ENCODE measurements around the gene TMEFF2.

TMEFF2 gene, protein sequence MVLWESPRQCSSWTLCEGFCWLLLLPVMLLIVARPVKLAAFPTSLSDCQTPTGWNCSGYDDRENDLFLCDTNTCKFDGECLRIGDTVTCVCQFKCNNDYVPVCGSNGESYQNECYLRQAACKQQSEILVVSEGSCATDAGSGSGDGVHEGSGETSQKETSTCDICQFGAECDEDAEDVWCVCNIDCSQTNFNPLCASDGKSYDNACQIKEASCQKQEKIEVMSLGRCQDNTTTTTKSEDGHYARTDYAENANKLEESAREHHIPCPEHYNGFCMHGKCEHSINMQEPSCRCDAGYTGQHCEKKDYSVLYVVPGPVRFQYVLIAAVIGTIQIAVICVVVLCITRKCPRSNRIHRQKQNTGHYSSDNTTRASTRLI

DNA sequence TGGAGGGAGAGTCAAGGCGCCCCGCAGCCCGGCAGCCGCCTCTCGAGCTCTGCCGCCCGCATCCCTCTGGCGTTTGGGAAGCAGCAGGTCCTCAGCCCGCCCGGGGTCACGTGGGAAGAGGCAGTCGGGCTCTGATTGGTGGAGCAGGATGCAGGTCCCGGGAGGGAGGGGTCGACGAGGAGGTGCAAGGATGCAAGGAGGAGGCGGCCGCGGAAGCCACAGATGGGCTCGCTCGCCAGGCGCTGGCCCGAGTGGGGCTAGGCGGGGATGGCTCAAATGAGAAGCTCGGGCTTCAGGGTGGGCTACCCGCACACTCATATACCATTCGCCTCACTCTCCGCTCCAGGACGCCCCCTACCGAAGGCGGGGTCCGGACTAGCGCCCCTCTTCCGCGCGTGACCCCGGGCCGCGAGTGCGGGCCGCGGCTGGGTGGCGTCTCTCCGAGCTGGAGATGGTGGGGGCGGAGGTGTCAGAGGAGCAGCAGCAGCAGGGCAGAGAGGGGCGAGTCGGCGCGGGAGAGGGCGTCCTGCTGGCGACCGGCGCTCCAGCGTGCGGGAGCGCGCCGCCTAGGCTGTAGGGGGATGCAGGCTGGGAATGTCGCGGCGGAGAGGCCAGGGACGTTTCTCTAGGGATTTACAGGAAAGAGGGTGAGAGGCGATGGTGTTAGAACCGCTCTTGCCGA lies at the start of gene TMEFF2:
TSS of gene TMEFF2 (minus strand) at position 68 of the 682 bp plus-strand sequence. CDS start 409 bp downstream, outside the sequence.
- Mint-ChIP-seq H3K9me3 (ENCODE audit: low read depth) (no peaks in the 10 kb centered on the region), H3K27me3 (peaks cover 40% of the 10 kb centered on the region), H3K4me3 (peak within 1 kb of the TSS; percentile 75), H3K27ac (no peak within 1 kb of the TSS), H3K4me1 (ENCODE audit: low read depth) (peaks cover 23% of the 10 kb centered on the region), H3K36me3 (no peaks in the 10 kb centered on the region)

GRCh38 chr2:192243488-192243887 lies 48.8 kb upstream of the TMEFF2 start:
- Mint-ChIP-seq H3K4me1 (ENCODE audit: low read depth) (no peaks in the 10 kb centered on the region), H3K9me3 (ENCODE audit: low read depth) (peaks cover 1% of the 10 kb centered on the region), H3K36me3 (no peaks in the 10 kb centered on the region), H3K27me3 (peaks cover 3% of the 10 kb centered on the region), H3K27ac (no peak overlapping the region), H3K4me3 (no peak overlapping the region)

GRCh38 chr2:192236136-192236535 lies 41.4 kb upstream of the TMEFF2 start:
- Mint-ChIP-seq H3K36me3 (no peaks in the 10 kb centered on the region), H3K27me3 (no peaks in the 10 kb centered on the region), H3K27ac (no peak overlapping the region), H3K4me1 (ENCODE audit: low read depth) (no peaks in the 10 kb centered on the region), H3K4me3 (no peak overlapping the region), H3K9me3 (ENCODE audit: low read depth) (no peaks in the 10 kb centered on the region)

GRCh38 chr2:192230889-192231453 lies 36.2 kb upstream of the TMEFF2 start:
- Mint-ChIP-seq H3K4me1 (ENCODE audit: low read depth) (no peaks in the 10 kb centered on the region), H3K27ac (no peak overlapping the region), H3K36me3 (no peaks in the 10 kb centered on the region), H3K4me3 (no peak overlapping the region), H3K9me3 (ENCODE audit: low read depth) (no peaks in the 10 kb centered on the region), H3K27me3 (no peaks in the 10 kb centered on the region)

DNA sequence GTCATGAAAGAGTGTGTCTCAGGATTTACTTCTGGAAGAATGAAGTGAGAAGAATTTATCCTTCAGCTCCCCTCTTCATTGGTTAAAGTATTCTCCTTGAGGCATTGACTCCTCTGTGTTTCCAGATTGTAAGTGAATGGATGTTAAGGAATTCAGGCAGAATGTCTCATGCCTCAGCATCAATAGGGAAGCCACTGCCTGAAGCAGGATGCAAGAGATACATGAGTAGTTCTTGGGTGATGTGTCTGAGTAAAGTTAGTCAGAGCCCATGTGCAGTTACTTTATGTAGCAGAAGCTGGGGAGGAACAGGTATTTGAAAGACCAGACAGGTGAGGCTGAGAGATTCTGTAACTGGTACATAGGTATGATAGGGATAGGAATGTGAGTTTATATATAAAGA lies 34.0 kb upstream of the TMEFF2 start:
- H3K4me3 Mint-ChIP-seq = no peak overlapping the region
- H3K36me3 Mint-ChIP-seq = no peaks in the 10 kb centered on the region
- no peaks in the 10 kb centered on the region for H3K4me1 Mint-ChIP-seq (ENCODE audit: low read depth)
- no peaks in the 10 kb centered on the region for H3K9me3 Mint-ChIP-seq (ENCODE audit: low read depth)
- H3K27ac Mint-ChIP-seq = no peak overlapping the region
- peaks cover 2% of the 10 kb centered on the region for H3K27me3 Mint-ChIP-seq

GRCh38 chr2:192218970-192219369 lies 24.2 kb upstream of the TMEFF2 start:
- H3K27ac Mint-ChIP-seq = no peak overlapping the region
- peaks cover 3% of the 10 kb centered on the region for H3K9me3 Mint-ChIP-seq (ENCODE audit: low read depth)
- no peaks in the 10 kb centered on the region for H3K4me1 Mint-ChIP-seq (ENCODE audit: low read depth)
- no peak overlapping the region for H3K4me3 Mint-ChIP-seq
- H3K36me3 Mint-ChIP-seq = no peaks in the 10 kb centered on the region
- H3K27me3 Mint-ChIP-seq = peaks cover 14% of the 10 kb centered on the region

DNA sequence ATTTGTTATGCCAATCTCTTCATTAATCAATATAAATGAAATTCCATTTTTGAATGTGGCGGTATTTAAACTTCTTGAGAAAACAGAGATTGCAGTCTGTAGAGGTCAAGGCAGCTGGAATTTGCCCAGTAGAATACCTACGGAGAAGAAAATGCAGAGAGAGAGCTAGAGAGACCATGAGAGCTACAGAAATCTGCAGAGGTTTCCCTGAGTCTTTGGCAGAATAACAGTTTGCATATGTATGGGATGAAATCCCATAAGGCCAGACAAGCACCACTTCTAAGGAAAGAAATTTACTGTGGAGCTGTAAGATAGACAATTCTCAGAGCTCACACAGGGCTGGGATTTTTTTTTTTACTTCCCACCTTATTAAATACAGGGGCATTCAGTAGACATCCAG lies 23.6 kb upstream of the TMEFF2 start:
- no peaks in the 10 kb centered on the region for H3K36me3 Mint-ChIP-seq
- H3K27ac Mint-ChIP-seq = no peak overlapping the region
- no peaks in the 10 kb centered on the region for H3K4me1 Mint-ChIP-seq (ENCODE audit: low read depth)
- H3K4me3 Mint-ChIP-seq = no peak overlapping the region
- peaks cover 3% of the 10 kb centered on the region for H3K9me3 Mint-ChIP-seq (ENCODE audit: low read depth)
- peaks cover 14% of the 10 kb centered on the region for H3K27me3 Mint-ChIP-seq

- Mint-ChIP-seq H3K36me3 (no peaks in the 10 kb centered on the region), H3K4me3 (no peak overlapping the region), H3K9me3 (ENCODE audit: low read depth) (peaks cover 3% of the 10 kb centered on the region), H3K4me1 (ENCODE audit: low read depth) (no peaks in the 10 kb centered on the region), H3K27ac (no peak overlapping the region), H3K27me3 (peaks cover 16% of the 10 kb centered on the region)
Observed at GRCh38 chr2:192216336-192216735, 21.6 kb upstream of the TMEFF2 start.

- Mint-ChIP-seq H3K4me3 (no peak overlapping the region), H3K27ac (no peak overlapping the region), H3K36me3 (no peaks in the 10 kb centered on the region), H3K27me3 (peaks cover 16% of the 10 kb centered on the region), H3K9me3 (ENCODE audit: low read depth) (no peaks in the 10 kb centered on the region), H3K4me1 (ENCODE audit: low read depth) (no peaks in the 10 kb centered on the region)
Observed at GRCh38 chr2:192215096-192215877, 20.6 kb upstream of the TMEFF2 start.

GRCh38 chr2:192208848-192209247 lies 14.1 kb upstream of the TMEFF2 start:
- H3K36me3 Mint-ChIP-seq = no peaks in the 10 kb centered on the region
- H3K27ac Mint-ChIP-seq = no peak overlapping the region
- H3K4me1 Mint-ChIP-seq (ENCODE audit: low read depth) = no peaks in the 10 kb centered on the region
- H3K9me3 Mint-ChIP-seq (ENCODE audit: low read depth) = no peaks in the 10 kb centered on the region
- H3K4me3 Mint-ChIP-seq = no peak overlapping the region
- peaks cover 7% of the 10 kb centered on the region for H3K27me3 Mint-ChIP-seq

- Mint-ChIP-seq H3K27me3 (peaks cover 11% of the 10 kb centered on the region), H3K36me3 (no peaks in the 10 kb centered on the region), H3K27ac (no peak overlapping the region), H3K4me3 (no peak overlapping the region), H3K4me1 (ENCODE audit: low read depth) (no peaks in the 10 kb centered on the region), H3K9me3 (ENCODE audit: low read depth) (no peaks in the 10 kb centered on the region)
Observed at GRCh38 chr2:192206399-192206798, 11.7 kb upstream of the TMEFF2 start.

DNA sequence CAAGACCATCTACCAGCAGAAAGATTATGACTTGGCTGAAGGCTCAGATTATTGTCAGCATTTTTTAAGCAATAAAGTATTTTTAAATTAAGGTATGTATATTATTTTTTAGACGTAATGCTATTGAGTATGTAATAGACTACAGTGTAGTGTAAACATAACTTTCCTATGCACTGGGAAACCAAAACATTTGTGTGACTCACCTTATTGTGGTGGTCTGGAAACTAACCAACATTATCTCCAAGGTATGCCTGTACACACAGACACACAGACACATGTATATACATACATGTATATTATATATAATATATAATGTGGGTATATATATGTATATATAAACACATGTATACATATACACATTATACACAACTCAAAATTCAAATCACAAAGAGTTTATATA lies 9.1 kb upstream of the TMEFF2 start:
- peaks cover 12% of the 10 kb centered on the region for H3K27me3 Mint-ChIP-seq
- H3K27ac Mint-ChIP-seq = no peak overlapping the region
- no peaks in the 10 kb centered on the region for H3K36me3 Mint-ChIP-seq
- no peaks in the 10 kb centered on the region for H3K4me1 Mint-ChIP-seq (ENCODE audit: low read depth)
- H3K9me3 Mint-ChIP-seq (ENCODE audit: low read depth) = no peaks in the 10 kb centered on the region
- no peak overlapping the region for H3K4me3 Mint-ChIP-seq

- no peak overlapping the region for H3K27ac Mint-ChIP-seq
- H3K36me3 Mint-ChIP-seq = no peaks in the 10 kb centered on the region
- H3K4me3 Mint-ChIP-seq = no peak overlapping the region
- no peaks in the 10 kb centered on the region for H3K9me3 Mint-ChIP-seq (ENCODE audit: low read depth)
- H3K27me3 Mint-ChIP-seq = peaks cover 12% of the 10 kb centered on the region
- no peaks in the 10 kb centered on the region for H3K4me1 Mint-ChIP-seq (ENCODE audit: low read depth)
Observed at GRCh38 chr2:192202373-192202772, 7.6 kb upstream of the TMEFF2 start.

DNA sequence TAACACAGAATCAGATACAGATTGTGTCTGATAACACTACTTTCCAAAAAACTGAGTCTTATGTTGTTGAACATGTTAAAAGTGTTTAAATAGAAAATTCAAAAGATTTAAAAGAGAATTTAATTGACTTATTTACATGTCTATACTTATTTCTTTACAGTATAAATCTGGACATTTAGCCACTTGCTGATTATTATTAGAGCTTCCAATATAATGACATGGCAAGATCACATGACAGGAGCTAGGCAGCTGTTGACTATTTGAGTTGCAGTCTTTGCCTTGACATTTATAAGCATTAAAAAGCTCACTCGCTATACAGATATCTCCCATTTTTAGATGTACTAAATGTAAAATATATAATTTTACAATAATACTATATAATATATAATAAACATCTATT lies 6.4 kb upstream of the TMEFF2 start:
- peaks cover 21% of the 10 kb centered on the region for H3K27me3 Mint-ChIP-seq
- no peak overlapping the region for H3K27ac Mint-ChIP-seq
- no peaks in the 10 kb centered on the region for H3K9me3 Mint-ChIP-seq (ENCODE audit: low read depth)
- peaks cover 9% of the 10 kb centered on the region for H3K4me1 Mint-ChIP-seq (ENCODE audit: low read depth)
- no peaks in the 10 kb centered on the region for H3K36me3 Mint-ChIP-seq
- no peak overlapping the region for H3K4me3 Mint-ChIP-seq

GRCh38 chr2:192197357-192197756 lies 2.6 kb upstream of the TMEFF2 start:
- Mint-ChIP-seq H3K9me3 (ENCODE audit: low read depth) (no peaks in the 10 kb centered on the region), H3K27ac (no peak overlapping the region), H3K27me3 (peaks cover 34% of the 10 kb centered on the region), H3K4me3 (no peak overlapping the region), H3K36me3 (no peaks in the 10 kb centered on the region), H3K4me1 (ENCODE audit: low read depth) (peaks cover 23% of the 10 kb centered on the region)
